CD4-positive, alpha-beta T cell (primary cell): ENCODE measurements around the gene PCNX3. TPM values are rescaled to one million over a fixed set of nuclear protein-coding genes. Genes with fewer than 3 reads are reported as not detected.

Experiments used
- ATAC-seq: fragments of 200-7000 bp; cut with Tn5 transposase; one replicate; pipeline ENCODE4 v1.10.0; 2022; ENCODE audit warnings: mild to moderate bottlenecking; ENCODE audit not compliant: poor library complexity
- CTCF ChIA-PET: fragments of 350-600 bp; sonication (Branson Sonifier 250); formaldehyde crosslinking; loops from one replicate; lab custom pipeline; 2021; ENCODE audit warnings: antibody characterized with exemption, inconsistent platforms; lab: Charles Lee
- POLR2A ChIA-PET: fragments of 350-600 bp; sonication (Branson Sonifier 250); formaldehyde crosslinking; loops from one replicate; lab custom pipeline; 2021; ENCODE audit warnings: antibody characterized with exemption, inconsistent platforms; lab: Charles Lee
- DNase-seq, 14 experiments: peaks; one replicate each; pipeline ENCODE4 v3.0.0-alpha.2; 2013 to 2020; ENCODE audit warnings: mixed read lengths in 2 of 14
- H3K27ac ChIP-seq, 2 donors: one replicate each; pipeline versions ENCODE4 v1.5.1 to v1.7.0; 2013; ENCODE audit warnings: low read length in 2 of 2, low read depth in 1 of 2, mild to moderate bottlenecking in 1 of 2
- H3K27me3 ChIP-seq, 2 experiments: 1 replicate in 1 of 2; 2 replicates in 1 of 2; pipeline versions ENCODE4 v1.6.1 to v1.7.0; 2013; ENCODE audit warnings: low read length in 2 of 2, control low read depth in 1 of 2, mild to moderate bottlenecking in 1 of 2, moderate library complexity in 1 of 2; ENCODE audit not compliant: insufficient read depth in 2 of 2, control insufficient read depth in 1 of 2
- H3K36me3 ChIP-seq: one replicate; pipeline ENCODE4 v1.6.1; 2013; ENCODE audit warnings: low read length, control low read depth; ENCODE audit not compliant: insufficient read depth
- H3K4me1 ChIP-seq: one replicate; pipeline ENCODE4 v1.6.1; 2013; ENCODE audit warnings: low read length, control low read depth; ENCODE audit not compliant: insufficient read depth
- H3K4me3 ChIP-seq: one replicate; pipeline ENCODE4 v1.5.1; 2013; ENCODE audit warnings: mild to moderate bottlenecking, low read length, moderate library complexity
- H3K9me3 ChIP-seq, 2 experiments: 1 replicate in 1 of 2; 2 replicates in 1 of 2; pipeline versions ENCODE4 v1.6.1 to v1.7.0; 2013; ENCODE audit warnings: low read length in 2 of 2, mild to moderate bottlenecking in 2 of 2, control low read depth in 1 of 2, moderate library complexity in 1 of 2; ENCODE audit not compliant: control insufficient read depth in 1 of 2, insufficient read depth in 1 of 2
- H3K27ac Mint-ChIP-seq: one replicate; pipeline ENCODE4 v1.8.0; 2020; ENCODE audit warnings: mixed read lengths
- H3K27me3 Mint-ChIP-seq: one replicate; pipeline ENCODE4 v1.8.0; 2021; ENCODE audit warnings: mixed read lengths
- H3K36me3 Mint-ChIP-seq: one replicate; pipeline ENCODE4 v1.8.0; 2021; ENCODE audit warnings: low read depth, mixed read lengths
- H3K4me1 Mint-ChIP-seq: one replicate; pipeline ENCODE4 v1.8.0; 2021; ENCODE audit warnings: low read depth, mixed read lengths
- H3K4me3 Mint-ChIP-seq: one replicate; pipeline ENCODE4 v1.8.0; 2020; ENCODE audit warnings: mild to moderate bottlenecking, mixed read lengths
- H3K9me3 Mint-ChIP-seq: one replicate; pipeline ENCODE4 v1.8.0; 2020; ENCODE audit warnings: mixed read lengths
- intact Hi-C, 2 experiments: fragments of 100-400 bp; cut with DNase I in 1 of 2; cut with micrococcal nuclease in 1 of 2; formaldehyde crosslinking; loops; one replicate each; pipeline versions ENCODE4 v1.15.1 to v1.9.0; 2023 to 2025; cut with DNase I, micrococcal nuclease
- total RNA-seq, 174 experiments: library from RNA in 2 of 174; stranded (reverse) in 2 of 174; gene quantifications; one replicate each; pipeline ENCODE4 v1.2.3 and lab custom pipeline; 2021 to 2026
- TF ChIP-seq, protein P1 (sequence below): fragments of 200-600 bp; IDR thresholded peaks from one replicate; pipeline ENCODE4 v1.8.0; 2022; ENCODE audit warnings: antibody characterized with exemption, mild to moderate bottlenecking

The PCNX3 gene
- total RNA-seq, 2 experiments from 2014 or later: 37.3 to 40.5 TPM

DNA sequence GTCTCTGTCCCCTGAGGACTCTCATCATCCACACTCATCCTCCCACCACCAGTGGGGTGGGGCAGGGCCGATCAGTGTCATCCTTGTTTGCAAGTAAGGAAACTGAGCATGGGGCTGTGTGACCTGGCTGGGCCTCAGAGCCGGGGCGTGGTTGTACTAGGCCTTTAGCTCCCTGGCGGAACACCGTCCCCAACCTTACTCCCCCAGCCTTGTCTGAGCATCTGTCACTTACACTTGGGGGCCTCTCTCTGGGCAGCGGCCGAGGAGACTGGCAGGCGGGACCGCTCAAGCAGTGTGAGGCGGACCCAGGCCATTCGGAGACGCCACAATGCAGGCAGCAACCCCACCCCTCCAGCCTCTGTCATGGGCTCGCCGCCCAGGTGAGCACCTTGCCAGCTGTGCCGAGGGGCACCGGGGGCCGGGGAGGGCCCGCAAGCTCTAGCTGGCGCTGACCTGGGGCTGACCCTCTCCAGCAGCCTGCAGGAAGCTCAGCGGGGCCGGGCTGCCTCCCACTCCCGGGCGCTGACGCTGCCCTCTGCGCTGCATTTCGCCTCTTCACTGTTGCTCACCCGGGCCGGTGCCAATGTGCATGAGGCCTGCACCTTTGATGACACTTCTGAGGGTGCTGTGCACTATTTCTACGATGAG, 3.8 kb downstream of the PCNX3 start:
- Histone ChIP-seq H3K27me3 (no peaks in the 10 kb centered on the region), H3K27ac (no peak overlapping the region), H3K4me3 (no peak overlapping the region), H3K9me3 (no peaks in the 10 kb centered on the region), H3K36me3 (peaks cover 69% of the 10 kb centered on the region), H3K4me1 (peaks cover 30% of the 10 kb centered on the region)
- DNase-seq: no peak
- ChIA-PET POLR2A (no interaction called here), CTCF (no interaction called here)
- intact Hi-C loops: loop anchor here (5.0 kb wide), 3 partner anchors 33 to 238 kb away; partner anchors contain the start of genes CFL1 (in 1 of the 2) and KAT5 (in 1 of the 2)
- H3K27me3 Mint-ChIP-seq: no peaks in the 10 kb centered on the region
- ATAC-seq: no peak
- peak overlapping the region; percentile 74 for H3K4me3 Mint-ChIP-seq
- peaks cover 70% of the 10 kb centered on the region for H3K36me3 Mint-ChIP-seq
- peaks cover 29% of the 10 kb centered on the region for H3K4me1 Mint-ChIP-seq
- no peak overlapping the region for H3K27ac Mint-ChIP-seq
- H3K9me3 Mint-ChIP-seq: no peaks in the 10 kb centered on the region
- TF ChIP-seq, protein P1, sequence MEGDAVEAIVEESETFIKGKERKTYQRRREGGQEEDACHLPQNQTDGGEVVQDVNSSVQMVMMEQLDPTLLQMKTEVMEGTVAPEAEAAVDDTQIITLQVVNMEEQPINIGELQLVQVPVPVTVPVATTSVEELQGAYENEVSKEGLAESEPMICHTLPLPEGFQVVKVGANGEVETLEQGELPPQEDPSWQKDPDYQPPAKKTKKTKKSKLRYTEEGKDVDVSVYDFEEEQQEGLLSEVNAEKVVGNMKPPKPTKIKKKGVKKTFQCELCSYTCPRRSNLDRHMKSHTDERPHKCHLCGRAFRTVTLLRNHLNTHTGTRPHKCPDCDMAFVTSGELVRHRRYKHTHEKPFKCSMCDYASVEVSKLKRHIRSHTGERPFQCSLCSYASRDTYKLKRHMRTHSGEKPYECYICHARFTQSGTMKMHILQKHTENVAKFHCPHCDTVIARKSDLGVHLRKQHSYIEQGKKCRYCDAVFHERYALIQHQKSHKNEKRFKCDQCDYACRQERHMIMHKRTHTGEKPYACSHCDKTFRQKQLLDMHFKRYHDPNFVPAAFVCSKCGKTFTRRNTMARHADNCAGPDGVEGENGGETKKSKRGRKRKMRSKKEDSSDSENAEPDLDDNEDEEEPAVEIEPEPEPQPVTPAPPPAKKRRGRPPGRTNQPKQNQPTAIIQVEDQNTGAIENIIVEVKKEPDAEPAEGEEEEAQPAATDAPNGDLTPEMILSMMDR: no peak

DNA sequence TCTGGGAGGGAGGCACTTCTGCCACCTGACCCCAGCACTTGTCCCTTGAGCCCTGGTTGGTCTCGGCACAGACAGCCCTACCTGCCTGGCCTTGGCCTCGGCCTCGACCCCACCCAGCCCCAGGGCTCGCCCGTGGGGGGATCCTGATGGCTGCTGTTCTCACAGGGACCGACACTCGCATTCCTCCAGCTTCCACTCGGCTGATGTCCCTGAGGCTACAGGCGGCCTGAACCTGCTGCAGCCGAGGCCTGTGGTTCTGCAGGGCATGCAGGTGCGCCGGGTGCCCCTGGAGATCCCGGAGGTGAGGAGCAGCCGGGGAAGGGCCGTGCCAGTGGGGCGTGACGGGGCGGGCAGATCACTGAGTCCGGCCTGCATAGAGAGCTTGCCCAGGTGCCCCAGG, 5.1 kb downstream of the PCNX3 start:
- Histone ChIP-seq H3K27me3 (no peaks in the 10 kb centered on the region), H3K36me3 (peaks cover 81% of the 10 kb centered on the region), H3K4me3 (no peak overlapping the region), H3K4me1 (peaks cover 31% of the 10 kb centered on the region), H3K9me3 (no peaks in the 10 kb centered on the region), H3K27ac (no peak overlapping the region)
- Mint-ChIP-seq H3K27me3 (no peaks in the 10 kb centered on the region), H3K4me1 (peaks cover 23% of the 10 kb centered on the region), H3K36me3 (peaks cover 69% of the 10 kb centered on the region), H3K4me3 (no peak overlapping the region), H3K9me3 (no peaks in the 10 kb centered on the region), H3K27ac (no peak overlapping the region)
- CTCF ChIA-PET: no interaction called here
- no peak for DNase-seq
- TF ChIP-seq, protein P1: no peak
- intact Hi-C loops: loop anchor here in 1 of 2 experiments (10.0 kb wide), 1 partner anchor 364 kb away; no protein-coding TSS in a partner anchor
- ATAC-seq: no peak
- POLR2A ChIA-PET: no interaction called here

DNA sequence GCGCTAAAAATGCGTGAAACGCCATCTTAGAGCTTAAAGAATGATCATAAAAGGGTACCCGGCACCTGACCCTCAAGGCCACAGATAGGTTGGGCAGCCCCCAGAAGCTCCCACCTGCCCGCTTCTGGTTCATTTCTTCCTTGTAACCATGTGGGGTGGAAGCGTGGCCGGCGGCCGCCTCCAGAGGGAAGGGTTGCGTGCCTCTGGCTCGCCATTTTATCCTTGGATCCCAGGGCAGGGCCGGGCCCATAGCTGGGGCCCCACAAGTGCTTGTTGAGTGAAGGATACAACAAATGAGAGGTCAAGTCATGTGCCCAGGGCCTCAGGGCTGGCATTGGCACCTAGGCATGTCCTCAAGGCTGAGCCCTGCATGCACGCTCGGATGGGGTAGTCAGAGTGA, 5.9 kb downstream of the PCNX3 start:
- POLR2A ChIA-PET: no interaction called here
- Mint-ChIP-seq H3K9me3 (no peaks in the 10 kb centered on the region), H3K36me3 (peaks cover 72% of the 10 kb centered on the region), H3K4me1 (peaks cover 28% of the 10 kb centered on the region), H3K27ac (no peak overlapping the region), H3K27me3 (no peaks in the 10 kb centered on the region), H3K4me3 (no peak overlapping the region)
- H3K4me3 ChIP-seq: no peak overlapping the region
- CTCF ChIA-PET: no interaction called here
- no peaks in the 10 kb centered on the region for H3K27me3 ChIP-seq
- DNase-seq: no peak
- peaks cover 36% of the 10 kb centered on the region for H3K4me1 ChIP-seq
- TF ChIP-seq, protein P1: no peak
- no peaks in the 10 kb centered on the region for H3K9me3 ChIP-seq
- intact Hi-C loops: loop anchor here in 1 of 2 experiments (10.0 kb wide), 1 partner anchor 363 kb away; no protein-coding TSS in a partner anchor
- no peak for ATAC-seq
- peaks cover 88% of the 10 kb centered on the region for H3K36me3 ChIP-seq
- H3K27ac ChIP-seq: no peak overlapping the region
